Kasumi-1 (cell line): ENCODE measurements around the gene AKIRIN1.
A peak's percentile ranks its signal among the peaks of the same experiment; 100 is the strongest.
"Not testable (repeated sequence)": the region's sequence is repeated elsewhere in the genome, so short reads cannot be mapped to it uniquely, and the experiment has no call there.

Source experiments
- DNase-seq, 2 experiments: peaks; one replicate each; lab custom pipeline; 2025; lab: John Stamatoyannopoulos, UW

The AKIRIN1 gene

GRCh38 chr1:38990738-38991637 is at the start of gene AKIRIN1:
Gene AKIRIN1 (plus strand): TSS chr1:38991276. CDS start chr1:38991381, 105 bp downstream.
- peak; percentile 85 to 89 for DNase-seq

GRCh38 chr1:38941527-38942019 is 49.5 kb upstream of the AKIRIN1 start, which contains the start of gene RHBDL2:
Gene RHBDL2 (minus strand): TSS chr1:38941830. CDS start chr1:38919212, 22,618 bp downstream.
- no peak for DNase-seq

GRCh38 chr1:38942664-38943428 is 48.2 kb upstream of the AKIRIN1 start:
- no peak for DNase-seq

GRCh38 chr1:38944547-38944946 is 46.5 kb upstream of the AKIRIN1 start:
- DNase-seq = no peak

- no peak for DNase-seq
Observed at GRCh38 chr1:38950553-38950952, 40.5 kb upstream of the AKIRIN1 start.

- DNase-seq = no peak
Observed at GRCh38 chr1:38953433-38953860, 37.6 kb upstream of the AKIRIN1 start.

GRCh38 chr1:38958967-38959366 is 32.1 kb upstream of the AKIRIN1 start:
- no peak for DNase-seq

- no peak for DNase-seq
Observed at GRCh38 chr1:38962113-38962512, 29.0 kb upstream of the AKIRIN1 start.

GRCh38 chr1:38962560-38962959 is 28.5 kb upstream of the AKIRIN1 start:
- no peak for DNase-seq

- DNase-seq = peak in 1 of 2 experiments; percentile 6
Observed at GRCh38 chr1:38964140-38964548, 26.9 kb upstream of the AKIRIN1 start.

GRCh38 chr1:38973145-38973544 is 17.9 kb upstream of the AKIRIN1 start:
- not testable (repeated sequence) for DNase-seq

GRCh38 chr1:38973659-38974437 is 17.2 kb upstream of the AKIRIN1 start:
- no peak for DNase-seq

GRCh38 chr1:38977399-38978244 is 13.5 kb upstream of the AKIRIN1 start:
- not testable (repeated sequence) for DNase-seq

GRCh38 chr1:38978245-38978542 is 12.9 kb upstream of the AKIRIN1 start:
- DNase-seq = not testable (repeated sequence)

GRCh38 chr1:38979380-38979779 is 11.7 kb upstream of the AKIRIN1 start:
- not testable (repeated sequence) for DNase-seq

- DNase-seq = no peak
Observed at GRCh38 chr1:38989979-38990378, 1.1 kb upstream of the AKIRIN1 start.

- DNase-seq = no peak
Observed at GRCh38 chr1:38990386-38990737, 714 bp upstream of the AKIRIN1 start.

- DNase-seq = peak; percentile 16 to 33
Observed at GRCh38 chr1:38991638-38992411, 749 bp downstream of the AKIRIN1 start.

GRCh38 chr1:38992412-38993111 is 1.5 kb downstream of the AKIRIN1 start:
- DNase-seq = no peak

- DNase-seq = no peak
Observed at GRCh38 chr1:38994196-38994595, 3.1 kb downstream of the AKIRIN1 start.
